ENCODE data around the gene MAP3K14.
"Not testable (repeated sequence)": the region's sequence is repeated elsewhere in the genome, so short reads cannot be mapped to it uniquely, and the experiment has no call there.

The MAP3K14 gene

GRCh38 chr17:45302220-45302619 is 14.6 kb downstream of the MAP3K14 start:
- not testable (repeated sequence) for DNase-seq (ENCODE audit: low read depth, low spot score)

- no peak for DNase-seq (ENCODE audit: low read depth, low spot score)
Measured at GRCh38 chr17:45301674-45302073, 15.1 kb downstream of the MAP3K14 start.

GRCh38 chr17:45300060-45300751 is 16.6 kb downstream of the MAP3K14 start:
- no peak for DNase-seq (ENCODE audit: low read depth, low spot score)

GRCh38 chr17:45299361-45299760 is 17.5 kb downstream of the MAP3K14 start:
- no peak for DNase-seq (ENCODE audit: low read depth, low spot score)

- peak; percentile 0 for DNase-seq (ENCODE audit: low read depth, low spot score)
Measured at GRCh38 chr17:45298546-45299285, 18.1 kb downstream of the MAP3K14 start.

- DNase-seq (ENCODE audit: low read depth, low spot score), result peak; percentile 65
Measured at GRCh38 chr17:45296833-45297124, 20.0 kb downstream of the MAP3K14 start.

GRCh38 chr17:45296003-45296832 is 20.6 kb downstream of the MAP3K14 start:
- no peak for DNase-seq (ENCODE audit: low read depth, low spot score)

GRCh38 chr17:45294506-45294905 is 22.3 kb downstream of the MAP3K14 start:
- DNase-seq (ENCODE audit: low read depth, low spot score), result peak; percentile 95

- peak; percentile 90 for DNase-seq (ENCODE audit: low read depth, low spot score)
Measured at GRCh38 chr17:45293413-45294211, 23.2 kb downstream of the MAP3K14 start.

- DNase-seq (ENCODE audit: low read depth, low spot score), result no peak
Measured at GRCh38 chr17:45292696-45293412, 24.0 kb downstream of the MAP3K14 start.

GRCh38 chr17:45291171-45291805 is 25.5 kb downstream of the MAP3K14 start:
- DNase-seq (ENCODE audit: low read depth, low spot score), result no peak

- DNase-seq (ENCODE audit: low read depth, low spot score), result no peak
Measured at GRCh38 chr17:45290269-45290765, 26.5 kb downstream of the MAP3K14 start.

GRCh38 chr17:45289301-45290268 is 27.2 kb downstream of the MAP3K14 start:
- no peak for DNase-seq (ENCODE audit: low read depth, low spot score)

GRCh38 chr17:45288825-45289224 is 28.0 kb downstream of the MAP3K14 start:
- peak; percentile 86 for DNase-seq (ENCODE audit: low read depth, low spot score)

GRCh38 chr17:45287526-45288500 is 29.0 kb downstream of the MAP3K14 start:
- DNase-seq (ENCODE audit: low read depth, low spot score), result no peak

- DNase-seq (ENCODE audit: low read depth, low spot score), result no peak
Measured at GRCh38 chr17:45286286-45286685, 30.5 kb downstream of the MAP3K14 start.

GRCh38 chr17:45284176-45285140 is 32.4 kb downstream of the MAP3K14 start:
- no peak for DNase-seq (ENCODE audit: low read depth, low spot score)

All from astrocyte of the hippocampus (primary cell).